GM10266 (cell line): ENCODE data around the gene EVA1B.

Experiments
- DNase-seq: peaks from one replicate; pipeline ENCODE4 v3.0.0; 2012; ENCODE audit errors: extremely low spot score
- TF ChIP-seq, protein P1 (sequence below): IDR thresholded peaks from 2 replicates; pipeline ENCODE4 v1.5.1; 2012; ENCODE audit warnings: mild to moderate bottlenecking, low read depth; ENCODE audit not compliant: control insufficient read depth, insufficient read depth; ENCODE audit errors: missing control alignments

Gene EVA1B

DNA sequence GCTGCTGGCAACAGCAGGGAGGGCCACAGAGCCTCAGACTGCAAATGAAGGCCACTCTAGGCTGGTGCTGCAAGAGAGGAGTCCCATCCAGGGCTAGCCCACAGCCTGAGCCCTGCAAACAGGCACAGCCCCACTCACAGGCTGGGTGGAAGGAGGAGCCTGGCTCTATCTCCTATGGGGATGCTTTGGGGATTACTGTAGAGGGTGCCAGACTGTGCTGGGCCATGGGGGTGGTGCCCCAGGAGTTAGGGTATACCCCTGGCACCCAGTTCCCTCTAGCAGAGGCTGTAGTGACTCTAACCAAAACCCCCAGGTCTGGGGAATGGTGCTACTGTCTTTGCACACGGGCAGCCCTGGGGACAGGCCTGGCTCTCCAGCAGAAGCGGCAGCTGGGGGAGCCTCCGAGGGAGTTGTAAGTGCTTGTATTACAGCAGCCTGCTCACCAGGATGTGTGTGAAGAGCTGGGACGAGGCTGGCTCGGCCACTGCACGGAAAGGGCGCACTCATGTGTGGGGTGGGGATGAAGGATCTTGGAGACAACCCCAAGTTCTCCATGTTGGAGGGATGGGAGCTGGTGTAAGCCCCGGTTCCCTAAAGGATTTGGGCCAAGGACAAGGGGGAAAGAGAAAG, 23.4 kb upstream of the EVA1B start:
- no peak for DNase-seq
- TF ChIP-seq, protein P1, sequence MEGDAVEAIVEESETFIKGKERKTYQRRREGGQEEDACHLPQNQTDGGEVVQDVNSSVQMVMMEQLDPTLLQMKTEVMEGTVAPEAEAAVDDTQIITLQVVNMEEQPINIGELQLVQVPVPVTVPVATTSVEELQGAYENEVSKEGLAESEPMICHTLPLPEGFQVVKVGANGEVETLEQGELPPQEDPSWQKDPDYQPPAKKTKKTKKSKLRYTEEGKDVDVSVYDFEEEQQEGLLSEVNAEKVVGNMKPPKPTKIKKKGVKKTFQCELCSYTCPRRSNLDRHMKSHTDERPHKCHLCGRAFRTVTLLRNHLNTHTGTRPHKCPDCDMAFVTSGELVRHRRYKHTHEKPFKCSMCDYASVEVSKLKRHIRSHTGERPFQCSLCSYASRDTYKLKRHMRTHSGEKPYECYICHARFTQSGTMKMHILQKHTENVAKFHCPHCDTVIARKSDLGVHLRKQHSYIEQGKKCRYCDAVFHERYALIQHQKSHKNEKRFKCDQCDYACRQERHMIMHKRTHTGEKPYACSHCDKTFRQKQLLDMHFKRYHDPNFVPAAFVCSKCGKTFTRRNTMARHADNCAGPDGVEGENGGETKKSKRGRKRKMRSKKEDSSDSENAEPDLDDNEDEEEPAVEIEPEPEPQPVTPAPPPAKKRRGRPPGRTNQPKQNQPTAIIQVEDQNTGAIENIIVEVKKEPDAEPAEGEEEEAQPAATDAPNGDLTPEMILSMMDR: no peak

DNA sequence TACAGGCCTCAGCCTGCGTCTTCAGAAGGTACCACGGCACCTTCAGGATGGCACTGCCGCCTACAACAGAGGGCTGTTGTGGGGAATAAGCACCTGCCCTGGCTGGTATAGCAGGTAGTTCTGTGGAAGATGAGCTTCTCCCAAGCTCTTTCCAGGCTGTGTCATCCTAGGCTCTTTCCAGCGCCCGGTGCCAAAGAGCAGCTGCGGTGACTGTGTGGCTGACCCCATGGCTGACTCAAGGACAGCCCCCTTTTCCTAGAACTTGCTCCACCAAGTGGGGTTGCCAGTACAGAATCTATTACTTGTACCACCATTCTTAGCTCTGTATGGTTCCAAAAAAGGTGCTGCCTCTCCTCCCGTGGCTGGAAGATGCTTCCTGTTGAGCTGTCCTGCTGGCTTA, 21.9 kb upstream of the EVA1B start:
- TF ChIP-seq, protein P1: no peak
- no peak for DNase-seq

DNA sequence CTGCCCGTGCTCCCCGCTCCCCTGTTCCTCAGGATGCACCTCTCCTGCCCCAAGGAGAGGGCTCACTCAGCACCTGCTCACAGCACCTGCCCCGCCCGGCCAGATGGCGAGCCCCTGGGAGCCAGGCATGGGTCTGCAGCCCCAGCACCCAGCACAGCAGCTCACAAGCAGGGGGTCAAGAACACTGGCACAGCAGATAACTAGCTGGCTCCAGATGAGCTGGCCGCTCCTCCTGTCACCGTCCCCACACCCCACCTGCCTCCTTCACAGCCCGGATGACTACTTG, 20.9 kb upstream of the EVA1B start:
- TF ChIP-seq, protein P1: no peak

DNA sequence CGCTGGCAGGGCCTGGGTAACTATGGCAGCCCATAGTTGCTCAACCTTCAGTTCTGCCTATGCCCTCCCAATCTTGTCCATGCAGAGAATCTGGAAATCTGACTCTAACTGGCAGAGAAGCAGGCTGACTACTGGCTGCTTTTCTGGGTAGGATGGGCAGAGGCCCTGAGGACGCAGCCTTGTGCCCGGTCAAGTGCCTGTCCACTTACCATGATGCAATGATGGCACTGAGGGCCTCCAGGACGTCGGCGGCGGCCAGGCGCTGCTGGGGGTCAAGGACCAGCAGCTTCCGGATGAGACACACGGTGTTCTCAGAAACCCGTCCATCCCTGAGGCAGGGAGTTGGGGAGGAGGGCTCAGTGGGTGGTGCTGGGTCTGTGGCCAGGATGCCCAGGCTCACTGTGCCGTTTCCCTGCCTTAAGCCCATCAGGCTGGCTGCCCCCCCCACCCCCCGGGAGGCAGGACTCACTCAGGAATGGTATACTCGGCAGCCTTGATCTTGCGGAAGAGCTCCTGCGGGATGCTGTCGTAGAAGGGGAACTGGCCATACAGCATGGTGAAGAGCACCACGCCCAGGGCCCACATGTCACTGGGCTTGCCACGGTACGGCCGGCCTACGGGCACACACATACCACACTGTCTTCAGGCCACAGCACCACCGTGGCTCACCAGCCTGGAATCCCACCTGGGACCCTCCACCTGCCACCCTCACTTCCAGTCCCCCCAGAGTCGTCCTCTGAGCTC, 20.4 kb upstream of the EVA1B start:
- TF ChIP-seq, protein P1: no peak
- no peak for DNase-seq

More for the DNA sequence above, 20.9 kb upstream of the EVA1B start:
- DNase-seq: no peak

DNA sequence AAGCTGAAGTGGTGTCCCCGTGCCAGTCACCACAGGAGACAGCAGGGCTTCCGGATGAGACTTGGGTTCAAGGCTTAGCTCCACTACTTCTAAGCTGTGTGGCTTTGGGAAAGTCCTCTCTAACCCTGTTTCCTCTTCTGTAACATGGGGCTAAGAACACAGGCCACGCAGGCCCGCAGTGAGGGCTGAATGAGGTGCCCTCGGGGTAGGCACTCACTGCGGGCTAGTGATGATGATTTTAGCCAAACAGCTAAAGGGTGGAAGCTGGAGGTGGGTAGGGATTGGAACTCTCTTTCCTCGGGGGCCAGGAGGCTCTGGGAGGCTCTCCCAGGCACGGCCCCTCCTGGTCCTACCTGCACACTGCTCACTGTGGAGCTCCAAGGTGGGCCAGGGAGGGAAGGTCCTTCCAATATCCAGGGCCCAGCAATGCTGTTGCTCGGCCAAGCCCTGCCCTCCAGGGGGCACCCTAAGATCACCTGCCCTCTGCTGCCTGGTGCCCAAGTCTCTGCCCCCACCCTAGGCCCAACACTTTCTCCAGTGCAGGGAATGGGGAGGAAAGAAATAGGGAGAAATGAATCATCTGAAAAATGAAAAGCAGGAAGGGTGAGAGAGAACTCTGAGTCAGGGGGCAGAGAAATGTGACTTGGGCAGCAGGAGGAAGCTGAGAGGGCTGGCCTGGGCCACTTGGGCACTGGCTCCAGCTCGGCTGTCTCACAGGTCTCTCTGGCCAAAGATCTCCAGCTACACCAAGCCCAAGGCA, 19.2 kb upstream of the EVA1B start:
- TF ChIP-seq, protein P1: peak; percentile 80
- DNase-seq: peak; percentile 69

DNA sequence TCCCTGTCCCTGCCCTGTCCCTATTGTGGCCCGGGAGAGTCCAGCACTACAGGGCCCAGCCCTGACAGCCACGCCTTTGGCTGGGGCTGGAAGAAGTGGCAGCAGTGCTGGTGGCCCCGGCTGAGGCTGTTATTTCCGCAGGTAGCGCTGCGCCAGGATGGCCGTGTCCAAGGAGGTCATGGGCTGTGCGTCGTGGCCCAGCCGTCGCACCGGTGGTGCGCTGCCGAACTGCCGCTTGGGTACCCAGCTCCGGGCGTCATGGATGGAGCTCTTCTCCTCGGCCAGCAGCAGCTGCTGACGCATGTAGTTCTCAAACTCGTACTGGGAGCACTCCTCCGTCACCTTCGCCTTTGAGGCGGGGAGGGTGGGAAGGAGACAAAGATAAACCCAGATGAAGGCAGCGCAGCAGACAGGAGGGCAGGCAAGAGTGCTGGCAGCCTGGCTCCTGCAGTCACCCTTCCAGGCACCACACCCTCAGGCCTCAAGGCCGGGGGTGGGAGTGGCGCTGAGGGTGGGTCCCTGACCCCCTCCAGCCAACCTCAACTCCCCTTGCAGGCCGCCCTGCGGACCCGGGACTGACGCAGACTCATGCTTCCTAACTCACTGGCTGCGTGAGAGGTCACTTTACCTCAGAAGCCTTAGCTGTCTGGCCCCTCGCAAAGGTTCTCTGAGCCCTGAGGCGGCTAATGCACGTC, 18.3 kb upstream of the EVA1B start:
- DNase-seq: no peak
- TF ChIP-seq, protein P1: no peak
